HG03432 (cell line): Measurements from ENCODE around the gene MAGEB5.
"Not testable (repeated sequence)": the region's sequence is repeated elsewhere in the genome, so short reads cannot be mapped to it uniquely, and the experiment has no call there.

Experiments
- ATAC-seq: cut with Tn5 transposase; IDR thresholded peaks from one replicate; pipeline ENCODE4 v1.9.1; 2021; ENCODE audit warnings: mild to moderate bottlenecking, moderate library complexity; ENCODE audit not compliant: unreplicated experiment

Gene MAGEB5

DNA sequence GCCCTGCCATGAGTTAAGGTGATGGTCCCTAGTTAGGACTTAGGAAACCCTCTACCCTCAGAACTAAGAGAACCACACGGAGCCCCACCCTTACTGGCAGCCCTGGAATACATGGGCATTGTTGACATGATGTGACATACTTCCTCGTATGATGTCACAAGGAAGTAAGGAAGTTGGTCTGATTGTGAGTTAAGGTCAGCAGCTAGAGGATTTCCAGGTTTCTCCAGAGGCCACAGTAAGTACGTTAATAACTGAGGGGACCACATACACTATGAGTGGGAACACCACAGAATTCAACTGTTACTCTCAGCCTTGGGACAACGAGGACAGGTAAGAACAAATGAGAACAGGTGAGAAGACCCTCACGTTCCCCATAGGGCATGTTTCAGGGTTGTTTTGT lies at the start of gene MAGEB5:
TSS of gene MAGEB5 (plus strand) at position 301 of the 400 bp plus-strand sequence. CDS start 1,133 bp downstream, outside the sequence.
- ATAC-seq, result no peak

- ATAC-seq, result no peak
Observed at GRCh38 chrX:26192204-26192603, 23.8 kb upstream of the MAGEB5 start, which contains the start of gene MAGEB6. TSS of gene MAGEB6 (plus strand) at chrX:26192440. CDS start at chrX:26193847, 1,407 bp downstream.

GRCh38 chrX:26203561-26203960 lies 12.4 kb upstream of the MAGEB5 start:
- no peak for ATAC-seq

- not testable (repeated sequence) for ATAC-seq
Observed at GRCh38 chrX:26204717-26205116, 11.3 kb upstream of the MAGEB5 start.

GRCh38 chrX:26208012-26208411 lies 8.0 kb upstream of the MAGEB5 start:
- ATAC-seq, result no peak

DNA sequence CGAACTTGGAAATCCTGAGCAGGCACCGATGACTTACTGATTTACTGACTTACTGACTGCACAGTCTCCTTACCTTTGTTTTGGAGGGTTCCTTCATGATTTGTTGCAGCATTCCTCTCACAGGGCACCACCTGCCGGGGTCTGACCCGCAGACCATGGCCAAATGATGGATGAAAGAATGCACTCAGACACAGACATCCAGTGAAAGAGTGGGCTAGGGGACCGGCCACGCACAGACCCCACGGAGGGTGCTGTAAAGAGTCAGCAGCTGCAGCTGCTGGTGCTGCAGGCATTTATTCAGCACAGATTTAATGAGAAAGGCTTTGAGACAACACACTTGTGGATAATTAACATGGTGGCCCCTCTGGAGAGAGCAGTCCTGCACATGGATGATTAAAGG lies 3.4 kb downstream of the MAGEB5 start:
- ATAC-seq, result no peak

DNA sequence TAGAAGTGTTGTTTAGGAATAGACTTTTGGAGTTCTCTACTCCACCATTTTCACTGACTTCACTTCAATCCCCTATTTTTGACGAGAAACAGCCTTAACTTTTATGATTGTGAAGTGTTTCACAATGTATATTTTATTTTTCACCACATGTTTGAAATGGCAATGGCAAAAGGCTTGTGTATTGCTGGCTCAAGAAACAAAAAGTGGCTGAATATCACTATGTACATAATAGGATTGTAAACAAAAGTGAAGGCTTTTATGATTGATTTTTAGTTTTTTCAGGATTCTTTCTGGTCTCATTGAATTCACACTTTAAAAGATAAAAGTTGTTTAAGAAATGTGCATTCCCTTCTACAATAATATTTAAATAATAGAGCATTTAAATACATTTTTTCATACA lies 18.2 kb downstream of the MAGEB5 start:
- no peak for ATAC-seq

DNA sequence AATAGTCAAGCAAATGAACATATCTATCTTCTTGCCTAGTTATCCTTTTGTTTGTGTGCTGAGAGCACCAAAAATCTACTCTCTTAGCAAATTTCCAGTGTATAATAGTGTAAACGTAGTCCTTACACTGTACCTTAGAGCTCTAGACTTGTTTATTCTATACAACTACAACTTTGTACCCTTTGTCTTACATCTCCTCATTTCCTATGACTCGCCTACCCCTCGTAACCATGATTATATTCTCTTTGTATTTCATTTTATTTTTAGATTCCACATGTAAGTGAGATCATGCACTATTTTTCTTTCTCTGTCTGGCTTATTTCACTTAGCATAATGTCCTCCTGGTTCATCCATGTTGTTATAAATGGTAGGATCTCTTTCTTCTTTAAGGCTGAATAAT lies 37.6 kb downstream of the MAGEB5 start:
- ATAC-seq, result no peak

DNA sequence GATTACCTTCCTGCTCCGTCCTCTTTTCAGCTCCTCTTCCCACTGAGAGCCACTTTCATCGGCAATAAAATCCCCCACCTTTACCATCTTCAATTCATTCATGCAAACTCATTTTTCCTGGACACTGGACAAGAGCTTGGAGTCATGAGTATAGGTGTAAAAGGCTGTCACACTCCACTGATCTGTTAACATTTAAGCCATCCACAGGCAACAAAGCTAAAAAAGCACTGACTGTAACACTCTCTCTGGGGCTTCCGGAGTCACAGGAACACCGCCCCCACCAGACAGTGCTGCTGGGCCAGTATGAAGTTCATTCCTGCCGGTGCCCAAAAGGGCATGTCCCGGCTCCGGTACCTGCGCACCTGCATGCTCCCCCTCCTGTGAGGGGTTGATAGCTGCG lies 38.5 kb downstream of the MAGEB5 start:
- ATAC-seq, result no peak

DNA sequence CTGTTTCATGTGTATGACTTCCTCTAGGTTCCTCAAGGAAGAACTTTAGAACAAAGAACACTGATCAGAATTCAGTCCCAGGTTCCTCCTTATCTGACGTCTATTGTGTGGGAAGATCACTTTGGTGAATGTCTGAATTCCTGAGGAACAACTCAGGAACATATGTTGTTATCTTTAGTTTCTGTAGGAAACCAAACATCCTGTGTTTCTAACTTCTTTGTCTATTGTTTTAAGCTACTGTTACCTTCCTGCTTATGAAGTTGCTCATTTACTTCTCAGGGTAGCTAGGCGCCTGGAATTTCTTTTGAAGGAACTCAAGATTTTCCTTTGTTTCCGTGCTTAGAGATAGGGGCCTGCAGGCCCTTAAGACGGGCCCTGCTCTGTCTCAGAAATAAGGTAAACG lies 46.2 kb downstream of the MAGEB5 start:
- no peak for ATAC-seq
